SK-N-MC (cell line): ENCODE results near the gene BCKDHB.

ENCODE experiments used
- EZH2 ChIP-seq: fragments of 200-600 bp; sonication (generic); IDR thresholded peaks from one replicate; pipeline ENCODE4 v1.6.1; 2017; ENCODE audit warnings: antibody characterized with exemption
- FOXP2 ChIP-seq: optimal IDR thresholded peaks from 2 replicates; pipeline ENCODE3; 2011; ENCODE audit warnings: mild to moderate bottlenecking, moderate library complexity; ENCODE audit not compliant: insufficient read depth; ENCODE audit errors: extremely low read length, control extremely low read depth
- POLR2AphosphoS5 ChIP-seq: IDR thresholded peaks from 2 replicates; pipeline ENCODE4 v1.6.1; 2012; ENCODE audit warnings: mild to moderate bottlenecking, low read depth, low read length, borderline replicate concordance

- TF ChIP-seq POLR2AphosphoS5 = no peak
- no peak for TF ChIP-seq EZH2
- no peak for TF ChIP-seq FOXP2
Measured at GRCh38 chr6:80197474-80197873, 91.0 kb downstream of the BCKDHB start.
